WI38 (cell line): ENCODE data around the gene ACTRT2.

ENCODE experiments used
- H3K4me3 ChIP-seq: 2 replicates; pipeline ENCODE4 v1.5.1; 2011; ENCODE audit warnings: low read depth, mild to moderate bottlenecking, control low read depth, low read length
- TF ChIP-seq, protein P1 (sequence below): IDR thresholded peaks from 2 replicates; pipeline ENCODE4 v1.5.1; 2012; ENCODE audit warnings: low read depth, mild to moderate bottlenecking, control low read depth, low read length

ACTRT2 gene

DNA sequence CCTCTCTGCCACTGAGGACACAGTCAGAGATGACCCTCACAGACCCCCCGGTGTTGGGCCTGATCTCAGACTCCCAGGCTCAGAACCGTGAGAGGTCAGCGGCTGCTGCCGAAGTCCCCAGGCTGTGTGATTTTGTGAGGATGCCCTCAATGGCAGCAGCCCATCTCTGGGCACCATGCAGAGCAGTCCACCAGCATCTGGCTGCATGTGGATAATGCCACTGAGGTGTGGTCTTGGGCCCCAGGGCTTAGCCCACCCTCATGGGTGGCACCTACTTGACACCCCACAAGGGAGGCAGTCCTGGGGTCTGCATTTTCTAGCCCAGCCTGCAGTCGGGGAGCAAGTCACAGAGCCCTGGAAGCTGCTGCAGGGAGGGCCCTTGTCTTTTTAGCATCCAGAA is 5.5 kb upstream of the ACTRT2 start:
- H3K4me3 ChIP-seq: no peak overlapping the region
- TF ChIP-seq, protein P1, sequence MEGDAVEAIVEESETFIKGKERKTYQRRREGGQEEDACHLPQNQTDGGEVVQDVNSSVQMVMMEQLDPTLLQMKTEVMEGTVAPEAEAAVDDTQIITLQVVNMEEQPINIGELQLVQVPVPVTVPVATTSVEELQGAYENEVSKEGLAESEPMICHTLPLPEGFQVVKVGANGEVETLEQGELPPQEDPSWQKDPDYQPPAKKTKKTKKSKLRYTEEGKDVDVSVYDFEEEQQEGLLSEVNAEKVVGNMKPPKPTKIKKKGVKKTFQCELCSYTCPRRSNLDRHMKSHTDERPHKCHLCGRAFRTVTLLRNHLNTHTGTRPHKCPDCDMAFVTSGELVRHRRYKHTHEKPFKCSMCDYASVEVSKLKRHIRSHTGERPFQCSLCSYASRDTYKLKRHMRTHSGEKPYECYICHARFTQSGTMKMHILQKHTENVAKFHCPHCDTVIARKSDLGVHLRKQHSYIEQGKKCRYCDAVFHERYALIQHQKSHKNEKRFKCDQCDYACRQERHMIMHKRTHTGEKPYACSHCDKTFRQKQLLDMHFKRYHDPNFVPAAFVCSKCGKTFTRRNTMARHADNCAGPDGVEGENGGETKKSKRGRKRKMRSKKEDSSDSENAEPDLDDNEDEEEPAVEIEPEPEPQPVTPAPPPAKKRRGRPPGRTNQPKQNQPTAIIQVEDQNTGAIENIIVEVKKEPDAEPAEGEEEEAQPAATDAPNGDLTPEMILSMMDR: no peak

DNA sequence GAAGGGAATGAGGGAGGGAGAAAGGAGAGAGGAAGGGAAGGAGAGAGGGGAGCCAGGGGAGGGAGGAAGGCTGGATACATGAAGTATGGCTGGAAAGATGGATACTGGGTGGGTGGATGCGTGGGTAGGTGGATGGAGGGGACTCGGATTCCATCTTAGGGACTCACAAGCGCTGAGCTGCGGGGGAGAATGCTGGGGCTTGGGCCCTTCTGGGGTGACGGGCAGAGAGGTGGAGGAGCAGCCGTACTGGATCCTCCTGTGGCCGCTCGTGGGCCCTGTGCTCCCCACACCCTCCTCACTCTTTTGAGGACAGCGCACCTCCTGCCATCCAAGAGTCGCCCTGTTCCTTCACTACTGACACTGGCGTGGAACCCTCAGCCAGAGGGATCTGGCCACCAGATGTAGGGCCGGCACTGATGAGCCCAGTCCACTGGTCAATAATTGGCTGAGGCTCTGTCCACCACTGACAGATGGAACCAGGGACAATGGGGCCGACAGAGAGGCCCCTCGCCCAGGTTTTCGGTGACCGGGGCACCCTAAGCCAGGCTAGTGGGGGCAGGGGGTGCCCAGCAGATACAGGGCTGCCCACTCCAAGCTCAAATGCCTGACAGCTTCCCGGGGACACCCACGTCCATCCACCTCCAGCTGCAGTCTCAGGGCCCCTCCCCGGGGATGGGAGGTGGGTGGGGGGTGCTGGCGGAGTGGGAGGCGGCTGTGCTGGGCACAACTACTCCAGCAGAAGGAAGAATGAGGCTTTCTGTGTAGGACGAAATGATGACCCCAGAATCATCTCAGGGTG is 4.4 kb upstream of the ACTRT2 start:
- TF ChIP-seq, protein P1: no peak
- no peak overlapping the region for H3K4me3 ChIP-seq

DNA sequence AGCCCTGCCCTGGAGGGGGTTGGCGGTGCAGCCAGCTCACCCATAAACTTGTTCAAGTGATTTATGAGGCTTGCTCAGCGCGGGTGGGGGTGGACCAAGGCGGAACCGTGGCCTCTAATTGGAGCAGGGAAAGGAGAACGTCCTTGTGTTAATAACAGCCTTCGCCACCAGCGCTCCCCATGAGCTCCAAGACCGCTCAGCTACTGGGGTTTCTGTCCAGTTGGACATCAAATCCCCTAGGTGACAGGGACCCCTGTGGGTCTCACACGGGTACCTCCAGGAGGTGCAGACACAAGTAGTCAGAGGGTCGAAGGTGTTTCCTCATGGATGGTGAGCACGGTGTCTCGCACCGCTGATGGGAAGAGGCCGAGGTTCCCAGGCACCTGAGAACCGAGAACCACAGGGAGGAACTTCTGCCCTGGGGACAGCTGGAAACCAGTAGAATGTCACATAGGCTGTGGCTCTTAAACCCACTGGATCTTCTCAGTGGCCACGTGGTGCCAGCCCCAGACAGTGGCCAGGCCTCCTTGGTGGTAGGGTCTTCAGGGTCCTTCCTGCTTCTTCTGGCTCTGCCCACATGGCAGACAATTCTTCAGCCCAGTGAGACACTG is 3.7 kb upstream of the ACTRT2 start:
- TF ChIP-seq, protein P1: no peak
- H3K4me3 ChIP-seq: no peak overlapping the region

DNA sequence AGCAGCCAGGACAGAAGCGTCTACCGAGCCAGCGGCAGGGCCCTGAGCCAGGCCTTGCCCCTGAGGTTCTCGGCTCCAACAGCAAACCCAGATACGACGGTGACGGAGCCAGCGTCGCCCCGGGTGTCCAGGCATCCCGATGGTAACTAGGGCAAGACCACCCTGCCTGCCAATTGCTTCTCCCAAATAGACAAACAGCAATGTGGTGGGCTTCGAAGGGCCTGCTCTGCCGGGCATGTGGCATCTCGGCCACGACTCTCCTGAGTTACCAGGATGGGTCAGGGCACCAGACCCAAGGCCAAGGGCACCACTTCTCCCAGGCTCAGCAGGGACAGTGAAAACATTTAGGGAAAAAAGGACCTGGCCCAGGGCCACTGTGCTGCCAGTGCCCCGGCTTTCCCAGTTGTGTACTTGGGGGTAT is 3.2 kb upstream of the ACTRT2 start:
- TF ChIP-seq, protein P1: no peak
- no peak overlapping the region for H3K4me3 ChIP-seq

DNA sequence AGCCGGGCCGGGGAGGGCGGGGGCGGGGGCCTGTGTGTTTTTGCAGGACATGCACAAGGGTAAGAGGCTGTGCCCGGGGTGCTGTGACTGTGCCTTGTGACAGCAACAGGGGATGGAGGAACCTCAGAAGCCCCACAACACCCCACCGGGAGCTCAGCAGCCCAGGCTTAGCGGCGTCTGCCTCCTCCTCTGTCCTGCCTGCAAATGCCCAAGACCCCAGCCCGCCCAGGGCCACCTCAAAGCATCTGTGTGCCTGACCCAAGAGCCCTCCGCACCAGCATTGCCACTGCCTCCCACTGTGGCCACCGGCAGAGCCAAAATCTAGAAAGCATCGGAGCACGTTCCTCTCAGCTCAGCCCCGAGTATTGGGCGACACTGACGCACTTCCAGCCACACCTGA is 2.7 kb upstream of the ACTRT2 start:
- no peak overlapping the region for H3K4me3 ChIP-seq

DNA sequence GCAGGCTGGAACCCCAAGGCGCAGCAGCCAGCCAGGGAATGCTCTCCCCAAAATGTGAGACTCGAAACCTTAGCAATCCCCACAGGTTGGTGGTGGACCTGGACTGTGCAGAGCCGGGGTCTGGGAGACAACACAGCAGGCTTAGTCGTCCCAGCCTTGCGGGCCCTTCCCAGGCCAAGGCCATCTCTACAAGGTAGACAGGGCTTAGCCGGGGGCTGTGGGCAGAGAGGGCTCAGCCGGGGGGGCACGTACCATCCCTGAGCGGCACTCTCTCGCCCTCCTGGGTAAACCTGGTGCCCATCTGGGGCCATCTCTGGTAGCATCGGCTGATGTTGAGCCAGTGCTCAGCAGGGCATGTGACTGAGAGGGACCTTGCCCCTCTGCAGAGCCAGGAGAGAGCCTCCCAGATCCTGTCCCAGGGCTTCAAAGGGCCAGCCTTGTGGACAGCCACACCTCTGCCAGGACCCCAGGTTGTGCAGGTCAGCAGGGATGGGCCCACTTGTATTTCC is 2.2 kb upstream of the ACTRT2 start:
- TF ChIP-seq, protein P1: no peak
- H3K4me3 ChIP-seq: no peak overlapping the region

More for the DNA sequence above, 2.7 kb upstream of the ACTRT2 start:
- TF ChIP-seq, protein P1: no peak

DNA sequence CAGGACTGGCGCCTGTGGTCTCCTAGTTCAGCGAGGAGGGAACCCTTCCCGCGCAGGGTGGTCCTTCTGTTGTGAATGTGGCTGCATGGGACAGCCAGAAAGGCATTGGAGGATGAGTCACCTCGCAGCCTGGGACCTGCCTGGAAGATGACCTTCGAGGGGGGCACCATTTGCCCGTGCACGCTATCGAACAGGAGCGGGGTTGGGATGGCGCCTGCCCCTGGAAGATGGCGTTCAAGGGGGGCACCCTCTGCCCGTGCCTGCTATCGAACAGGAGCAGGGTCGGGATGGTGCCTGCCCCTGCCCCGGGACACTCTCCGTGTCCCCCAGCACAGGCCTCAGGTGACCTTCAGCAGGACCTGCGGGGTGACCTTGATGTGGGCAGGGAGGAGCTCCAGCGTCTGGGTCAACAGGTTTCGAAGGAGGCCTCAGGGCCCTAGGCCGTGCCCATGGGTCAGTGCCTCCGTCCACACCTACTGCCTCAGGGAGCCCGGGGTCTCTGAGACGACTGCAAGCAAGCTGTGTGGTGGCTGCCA is 1.7 kb upstream of the ACTRT2 start:
- TF ChIP-seq, protein P1: no peak
- no peak overlapping the region for H3K4me3 ChIP-seq
